Measurements from ENCODE around the gene IGFALS.

DNA sequence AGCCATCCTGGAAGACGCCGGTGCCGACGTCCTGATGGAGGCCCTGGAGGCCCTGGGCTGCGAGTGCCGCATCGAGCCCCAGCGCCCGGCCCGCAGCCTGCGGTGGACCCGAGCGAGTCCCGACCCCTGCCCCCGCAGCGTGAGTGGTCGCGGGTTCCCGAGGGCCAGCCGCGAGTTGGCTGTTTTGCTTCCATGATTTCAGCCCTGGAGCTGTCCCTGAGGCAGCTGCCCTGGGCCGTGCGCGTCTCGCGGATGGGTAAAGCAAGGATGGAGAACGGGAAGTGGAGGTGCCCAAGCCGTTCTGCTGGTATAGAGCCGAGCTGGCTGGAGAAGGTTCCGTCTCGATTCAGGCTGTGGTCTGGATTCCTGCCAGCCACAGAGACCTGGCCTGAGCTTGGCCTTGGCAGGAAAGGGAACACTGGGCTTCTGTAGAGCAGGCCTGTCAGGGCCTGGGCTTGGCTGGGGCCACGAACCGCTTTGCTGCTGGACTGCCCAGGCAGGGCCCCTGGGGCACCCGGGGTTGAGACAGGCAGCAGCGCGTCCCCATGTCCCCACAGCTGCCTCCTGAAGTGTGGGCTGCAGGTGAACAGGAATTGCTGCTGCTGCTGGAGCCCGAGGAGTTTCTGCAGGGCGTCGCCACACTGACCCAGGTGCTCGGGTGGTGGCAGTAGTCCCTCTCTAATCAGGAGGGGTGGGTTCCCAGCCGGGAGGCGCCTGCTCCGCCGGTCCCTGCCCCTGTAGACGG lies 19.6 kb downstream of the IGFALS start:
- TF ChIP-seq, protein P1, sequence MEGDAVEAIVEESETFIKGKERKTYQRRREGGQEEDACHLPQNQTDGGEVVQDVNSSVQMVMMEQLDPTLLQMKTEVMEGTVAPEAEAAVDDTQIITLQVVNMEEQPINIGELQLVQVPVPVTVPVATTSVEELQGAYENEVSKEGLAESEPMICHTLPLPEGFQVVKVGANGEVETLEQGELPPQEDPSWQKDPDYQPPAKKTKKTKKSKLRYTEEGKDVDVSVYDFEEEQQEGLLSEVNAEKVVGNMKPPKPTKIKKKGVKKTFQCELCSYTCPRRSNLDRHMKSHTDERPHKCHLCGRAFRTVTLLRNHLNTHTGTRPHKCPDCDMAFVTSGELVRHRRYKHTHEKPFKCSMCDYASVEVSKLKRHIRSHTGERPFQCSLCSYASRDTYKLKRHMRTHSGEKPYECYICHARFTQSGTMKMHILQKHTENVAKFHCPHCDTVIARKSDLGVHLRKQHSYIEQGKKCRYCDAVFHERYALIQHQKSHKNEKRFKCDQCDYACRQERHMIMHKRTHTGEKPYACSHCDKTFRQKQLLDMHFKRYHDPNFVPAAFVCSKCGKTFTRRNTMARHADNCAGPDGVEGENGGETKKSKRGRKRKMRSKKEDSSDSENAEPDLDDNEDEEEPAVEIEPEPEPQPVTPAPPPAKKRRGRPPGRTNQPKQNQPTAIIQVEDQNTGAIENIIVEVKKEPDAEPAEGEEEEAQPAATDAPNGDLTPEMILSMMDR (IDR thresholded peaks at IDR 0.05), result no peak
- TF ChIP-seq POLR2AphosphoS5 (IDR thresholded peaks at IDR 0.05), result no peak
- TF ChIP-seq POLR2A (IDR thresholded peaks at IDR 0.05), result no peak

Measured in breast epithelium (tissue), 3 donors.